GM18867 (cell line): ENCODE data around the gene PHLDA2.

ENCODE experiments used
- ATAC-seq: cut with Tn5 transposase; IDR thresholded peaks from one replicate; pipeline ENCODE4 v1.9.1; 2021; ENCODE audit warnings: mild to moderate bottlenecking, moderate library complexity; ENCODE audit not compliant: unreplicated experiment

The PHLDA2 gene

DNA sequence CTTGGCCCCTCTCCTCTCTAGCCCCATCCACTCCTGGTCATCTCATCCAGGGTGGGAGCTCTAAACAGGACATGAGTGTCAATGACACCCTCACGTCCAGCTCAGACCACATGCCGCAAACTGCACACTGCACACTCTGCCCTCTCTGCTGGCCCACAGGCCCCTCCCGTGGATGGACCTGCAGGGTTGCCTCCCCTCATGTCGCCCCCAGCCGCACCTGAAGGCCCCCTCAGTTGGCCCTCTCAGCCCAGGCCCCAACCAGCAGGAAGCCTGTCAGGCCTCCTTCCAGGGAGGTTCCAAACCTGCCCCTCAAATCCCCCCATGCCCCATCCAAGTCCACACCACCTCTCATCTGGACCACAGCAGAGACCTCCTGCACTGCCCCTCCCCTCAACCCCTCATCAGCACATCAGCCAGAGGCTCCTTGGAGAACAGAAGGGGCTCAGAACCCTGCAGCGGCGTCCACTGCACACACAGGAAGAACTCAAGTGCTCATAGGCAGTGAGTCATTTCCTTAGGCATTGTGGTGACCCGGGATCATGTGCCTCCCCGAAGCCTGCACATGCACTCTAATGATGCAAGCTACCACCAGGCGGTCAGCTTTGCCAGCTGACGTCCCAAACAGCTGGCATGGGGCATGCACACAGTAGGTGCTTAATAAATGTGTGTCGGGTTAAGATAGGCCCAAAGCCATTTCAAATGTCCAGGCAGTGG is 30.7 kb downstream of the PHLDA2 start:
- no peak for ATAC-seq

DNA sequence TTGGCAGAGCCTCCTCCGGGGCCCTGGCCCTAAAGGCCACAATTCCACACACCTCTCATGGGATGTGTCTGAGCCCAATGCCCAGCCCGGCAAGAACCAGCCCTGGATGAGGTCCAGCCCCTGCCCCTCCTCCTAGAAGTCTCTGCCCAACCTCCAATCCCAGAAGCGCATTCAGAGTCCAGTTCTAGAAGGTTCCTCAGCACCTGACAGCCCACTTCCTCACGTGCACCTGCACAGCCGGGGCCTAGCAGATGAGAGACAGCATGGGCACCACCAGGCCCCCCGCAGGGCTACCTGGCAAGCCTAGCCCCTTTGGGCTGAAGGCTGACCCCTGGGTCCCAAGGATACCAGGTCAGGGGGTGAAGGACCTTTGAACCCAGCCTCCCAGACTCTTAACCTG is 32.2 kb downstream of the PHLDA2 start:
- ATAC-seq = no peak

DNA sequence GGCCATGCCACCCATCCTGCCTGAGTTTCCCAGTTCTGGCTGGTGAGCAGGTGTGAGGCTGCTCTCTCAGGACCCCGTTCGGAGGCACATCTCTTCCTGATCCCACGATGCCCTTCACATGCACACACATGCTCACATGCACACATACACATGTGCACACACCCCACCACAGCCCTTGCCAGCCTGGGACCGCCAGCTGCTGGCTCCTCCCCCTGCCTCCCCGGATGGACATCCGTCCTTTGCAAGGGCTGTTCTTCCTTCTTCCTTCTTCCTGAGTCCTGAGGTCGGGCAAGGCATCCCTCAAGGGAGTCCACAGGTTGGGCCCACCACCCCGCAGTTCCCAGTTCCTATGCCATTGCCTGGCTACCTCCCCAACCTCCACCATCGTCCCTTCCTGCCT is 33.2 kb downstream of the PHLDA2 start:
- ATAC-seq = no peak

DNA sequence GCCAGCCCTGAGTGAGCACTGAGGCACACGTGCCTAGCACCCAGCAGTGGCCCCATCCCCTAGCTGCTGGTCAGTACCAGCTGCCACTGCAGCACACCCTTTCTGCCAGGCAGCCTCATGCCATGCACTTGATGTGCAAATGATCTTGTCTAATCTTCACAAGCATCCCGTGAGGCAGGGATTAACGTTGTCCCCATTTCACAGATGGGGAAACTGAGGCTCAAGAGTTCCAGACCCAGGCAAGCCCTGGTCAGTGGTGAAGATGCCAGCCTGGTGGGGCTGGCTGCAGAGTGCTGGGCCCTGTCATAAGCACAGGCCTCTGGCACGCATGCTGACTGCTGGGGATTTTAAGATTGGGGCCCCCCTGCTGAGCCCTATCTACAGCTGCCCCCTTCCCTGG is 35.3 kb downstream of the PHLDA2 start:
- ATAC-seq = no peak

DNA sequence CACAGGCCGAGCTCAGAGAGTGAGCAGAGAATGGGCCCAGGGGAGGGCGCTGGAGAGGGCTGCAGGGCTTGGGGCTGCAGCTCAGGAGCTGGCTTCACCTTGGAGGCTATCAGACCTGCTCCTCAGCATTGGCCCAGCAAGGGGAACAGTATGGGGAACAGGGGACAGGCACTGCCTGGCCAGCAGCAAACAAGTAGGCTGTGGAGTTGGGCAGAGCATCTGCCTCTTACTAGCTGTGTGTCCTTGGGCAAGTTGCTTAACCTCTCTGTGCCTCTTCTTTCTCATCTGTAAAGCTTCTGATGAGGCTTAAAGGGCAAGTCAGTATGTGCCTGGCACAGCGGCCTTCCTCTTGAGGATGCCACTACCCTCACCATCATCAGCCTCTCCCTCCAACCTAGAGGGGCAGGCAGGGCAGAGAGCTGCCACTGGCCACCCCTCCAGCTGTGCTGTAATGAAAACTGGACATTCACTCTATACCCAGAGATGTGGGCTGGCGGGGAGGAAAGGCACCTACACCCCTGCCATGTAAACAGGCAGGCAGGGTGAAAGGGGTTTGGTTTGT is 36.2 kb downstream of the PHLDA2 start:
- no peak for ATAC-seq

DNA sequence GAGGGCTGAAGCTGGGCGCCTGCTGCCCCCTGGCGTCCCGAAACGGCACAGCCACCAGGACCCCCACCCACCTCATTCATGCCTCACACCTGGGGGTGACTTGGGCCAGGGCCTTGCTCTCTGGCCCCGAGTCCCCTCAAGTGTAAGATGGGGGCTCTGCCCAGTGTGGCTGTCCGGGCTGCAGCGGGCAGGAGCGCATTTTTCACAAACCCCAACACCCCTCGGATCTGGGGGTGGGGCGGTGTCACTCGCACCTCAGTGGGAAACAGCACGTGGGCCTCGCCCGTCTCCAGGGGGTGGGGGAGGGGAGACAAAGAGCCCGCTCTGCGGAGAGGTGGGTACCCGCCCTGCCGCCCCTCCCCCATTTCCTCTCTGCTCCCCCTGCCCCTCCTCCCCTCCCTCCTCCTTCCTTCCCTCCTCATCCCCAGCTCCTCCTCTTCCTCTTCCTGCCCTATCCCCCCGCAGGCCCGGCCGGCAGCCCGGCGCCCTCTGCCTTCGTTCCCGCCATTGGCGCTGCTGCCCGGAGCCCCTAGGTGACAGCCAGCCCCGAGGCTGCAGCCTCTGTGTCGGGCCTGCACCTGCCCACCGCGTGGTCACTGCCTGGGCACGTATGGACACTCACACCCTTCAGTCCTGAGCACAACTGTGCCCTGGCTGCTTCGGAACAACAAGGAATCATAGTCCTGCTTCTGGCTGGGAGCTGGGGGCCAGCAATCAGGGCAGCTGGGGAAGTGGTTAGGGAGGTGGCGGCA is 36.8 kb downstream of the PHLDA2 start:
- no peak for ATAC-seq

DNA sequence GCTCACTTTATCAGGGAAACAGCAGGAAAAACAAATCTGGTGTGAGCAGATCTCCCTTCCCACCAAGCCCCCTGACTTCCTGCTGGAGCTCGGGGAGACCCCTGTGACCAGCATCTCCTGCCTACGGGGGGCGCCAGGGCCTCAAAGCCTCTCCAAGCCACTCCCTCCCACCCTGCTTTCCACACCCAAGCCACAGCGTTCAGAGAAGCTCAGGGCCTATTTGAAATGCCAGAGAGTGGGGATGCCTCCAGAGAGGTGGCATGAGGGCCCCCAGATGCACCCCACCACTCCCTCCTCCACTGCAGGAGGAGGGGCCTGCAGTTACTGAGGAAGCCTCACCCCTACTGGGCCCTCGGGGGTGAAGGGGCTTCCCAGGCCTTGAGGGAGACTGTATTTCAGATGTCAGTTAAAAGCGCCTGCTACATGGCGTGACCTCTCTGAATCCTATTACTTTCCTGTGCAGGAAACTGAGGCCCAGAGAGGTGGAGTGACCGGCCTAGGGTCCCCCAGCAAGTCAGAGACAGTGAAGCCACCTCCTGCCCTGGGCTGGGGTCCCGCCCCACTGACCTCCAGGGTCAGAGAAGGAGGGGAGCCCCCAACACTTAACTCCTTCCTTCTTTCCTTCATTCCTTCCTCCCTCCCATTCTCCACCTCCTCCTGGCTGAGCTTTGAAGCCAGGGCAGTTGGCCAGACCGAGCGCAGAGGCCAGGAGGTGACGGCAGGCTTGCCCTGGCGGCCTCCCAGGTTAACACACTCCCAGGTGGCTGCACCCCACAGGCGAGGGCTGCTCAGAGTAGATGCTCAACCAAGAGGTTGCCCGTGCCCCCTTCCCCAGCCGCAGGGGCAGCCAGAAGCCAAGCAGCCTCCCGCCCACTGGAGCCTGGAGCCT is 37.6 kb downstream of the PHLDA2 start:
- ATAC-seq = no peak

DNA sequence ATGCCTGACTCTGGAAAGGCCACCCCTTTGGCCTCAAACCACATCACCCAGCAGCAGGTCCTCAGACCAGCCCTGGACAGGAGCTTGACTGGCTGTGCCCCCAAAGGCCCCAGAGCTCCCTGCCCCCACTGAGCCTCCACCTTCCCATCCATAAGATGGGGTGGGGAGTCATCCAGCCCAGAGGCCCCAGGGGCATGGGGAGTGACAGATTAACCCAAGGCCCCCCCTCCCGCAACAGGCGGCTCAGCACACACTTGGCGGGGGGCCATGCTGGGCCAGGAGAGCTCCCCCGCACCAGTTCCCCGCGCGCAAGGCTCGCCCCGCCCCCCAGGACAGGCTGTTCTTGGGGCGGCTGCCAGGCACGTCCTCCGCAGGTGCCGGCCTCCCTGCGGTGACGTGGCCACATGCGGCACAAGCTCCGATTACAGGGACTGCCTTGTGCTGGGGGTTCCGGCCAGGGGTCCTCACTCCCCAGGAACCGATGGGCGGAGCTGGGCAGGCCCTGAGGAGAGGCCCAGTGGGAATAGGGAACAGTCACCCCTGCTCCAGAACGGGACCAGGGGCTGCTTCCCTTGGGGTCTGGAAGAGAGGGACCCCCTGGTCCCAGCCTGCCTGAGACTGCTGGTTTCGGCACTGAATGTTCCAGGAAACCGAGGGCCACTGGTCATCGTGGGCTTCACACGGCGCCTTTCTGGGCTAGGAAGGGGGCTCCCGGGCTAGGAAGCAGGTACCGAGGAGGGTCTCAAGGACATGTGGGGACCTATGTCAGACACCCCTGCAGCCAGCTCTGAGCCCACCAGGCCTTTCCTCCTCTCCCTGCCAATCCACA is 38.5 kb downstream of the PHLDA2 start:
- ATAC-seq = no peak

DNA sequence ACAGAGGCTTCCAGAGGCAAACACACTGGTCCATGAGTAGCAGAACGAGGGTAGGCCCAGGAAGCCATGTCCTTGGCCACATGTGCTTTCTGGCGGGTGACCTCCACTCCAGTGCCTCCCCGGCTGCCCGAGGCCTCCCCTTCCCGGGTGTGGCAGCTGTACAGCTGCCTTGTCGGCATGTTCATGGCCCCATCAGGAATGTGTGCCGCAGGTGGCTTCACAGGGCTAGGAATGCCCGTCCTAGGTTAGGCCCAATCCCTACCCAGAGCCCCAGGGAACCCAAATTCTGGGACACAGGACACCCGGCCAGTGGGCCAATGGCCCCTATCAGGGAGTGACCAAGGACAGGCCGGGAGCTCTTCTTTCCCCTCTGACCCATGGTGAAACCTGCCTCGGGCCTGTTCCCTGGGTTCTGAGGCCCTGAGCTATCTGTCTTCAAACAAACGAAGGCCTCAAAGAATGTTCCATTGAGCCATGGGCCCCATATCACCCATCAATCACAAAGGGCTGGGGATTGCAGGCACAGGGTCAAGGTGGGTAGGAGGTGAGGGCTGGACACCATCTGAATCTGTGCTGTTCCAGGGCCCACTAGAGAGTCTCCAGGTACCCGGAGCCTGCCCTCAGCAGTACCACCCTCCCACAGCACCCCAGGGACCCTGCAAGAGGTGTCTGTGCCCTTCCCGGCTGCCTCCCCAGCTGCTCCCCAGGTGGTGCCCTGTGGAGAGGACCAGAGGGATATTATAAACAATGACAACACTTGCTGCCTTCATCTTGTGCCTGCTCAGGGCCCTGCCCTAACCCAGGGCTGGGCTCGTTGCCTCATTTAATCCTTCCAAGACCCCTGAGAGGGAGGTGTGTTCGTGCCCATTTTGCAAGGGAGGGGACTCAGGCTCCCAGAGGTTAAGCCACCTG is 39.6 kb downstream of the PHLDA2 start:
- ATAC-seq = no peak

DNA sequence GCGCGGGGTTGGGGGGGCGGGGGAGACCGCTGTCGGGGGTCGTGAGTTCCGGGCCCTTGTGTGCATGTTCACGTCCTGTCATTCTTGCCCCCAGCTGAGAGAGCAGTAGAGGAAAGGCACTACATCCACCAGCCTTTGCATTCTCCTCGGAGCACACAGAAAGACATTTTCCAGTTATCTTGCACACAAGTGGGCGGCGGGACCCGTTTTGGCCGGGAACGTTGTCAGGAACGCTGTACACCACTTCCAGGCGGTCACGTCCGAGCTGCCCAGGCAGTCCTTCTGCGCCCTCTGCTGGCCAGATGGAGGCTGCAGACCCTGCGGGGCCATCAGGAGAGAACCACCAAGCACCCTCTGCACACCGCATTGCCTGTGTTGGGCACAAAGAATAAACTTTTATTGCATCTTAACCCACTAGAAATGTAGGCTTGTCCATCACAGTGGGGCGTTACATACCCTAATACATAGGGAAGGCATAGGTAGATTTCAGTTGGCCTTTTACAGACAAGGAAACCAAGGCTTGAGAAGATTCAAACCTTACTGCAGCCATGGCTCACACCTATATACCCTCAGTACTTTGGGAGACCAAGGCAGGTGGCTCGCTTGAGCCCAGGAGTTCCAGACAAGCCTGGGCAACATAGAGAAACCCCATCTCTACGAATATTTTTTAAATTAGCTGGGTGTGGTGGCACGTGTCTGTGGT is 40.8 kb downstream of the PHLDA2 start:
- no peak for ATAC-seq

DNA sequence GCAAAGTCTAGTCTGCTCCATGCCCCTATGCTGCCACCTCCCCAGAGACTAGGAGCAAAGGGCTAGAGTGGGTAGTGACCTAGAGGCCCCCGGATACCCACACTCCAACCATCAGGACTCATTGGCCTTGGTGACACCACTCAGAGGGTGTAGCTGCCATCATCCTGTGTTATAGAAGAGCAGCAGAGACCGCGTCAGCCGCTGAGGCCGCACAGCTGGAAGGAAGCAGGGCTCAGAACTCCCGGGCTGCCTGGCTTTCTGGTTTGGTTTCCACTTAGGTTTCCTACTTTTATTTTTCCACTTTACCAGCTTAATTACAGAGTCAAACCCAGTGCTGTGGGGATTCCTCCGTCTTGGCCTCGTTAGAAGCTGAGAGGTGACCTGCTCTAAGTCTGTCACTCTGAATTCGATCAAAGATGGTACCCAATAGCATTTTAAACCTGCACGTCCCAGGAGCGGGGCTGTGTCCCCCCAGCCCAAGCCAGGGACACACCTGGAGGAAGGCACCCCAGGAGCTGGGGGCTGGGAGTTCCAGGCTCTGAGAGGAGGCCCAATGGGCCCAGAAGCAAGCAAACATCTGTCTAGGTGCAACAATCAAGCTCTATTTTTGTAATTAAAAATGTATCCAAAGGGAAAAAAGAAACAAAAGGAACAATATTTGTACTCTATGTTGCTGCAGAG is 41.6 kb downstream of the PHLDA2 start:
- ATAC-seq = no peak

DNA sequence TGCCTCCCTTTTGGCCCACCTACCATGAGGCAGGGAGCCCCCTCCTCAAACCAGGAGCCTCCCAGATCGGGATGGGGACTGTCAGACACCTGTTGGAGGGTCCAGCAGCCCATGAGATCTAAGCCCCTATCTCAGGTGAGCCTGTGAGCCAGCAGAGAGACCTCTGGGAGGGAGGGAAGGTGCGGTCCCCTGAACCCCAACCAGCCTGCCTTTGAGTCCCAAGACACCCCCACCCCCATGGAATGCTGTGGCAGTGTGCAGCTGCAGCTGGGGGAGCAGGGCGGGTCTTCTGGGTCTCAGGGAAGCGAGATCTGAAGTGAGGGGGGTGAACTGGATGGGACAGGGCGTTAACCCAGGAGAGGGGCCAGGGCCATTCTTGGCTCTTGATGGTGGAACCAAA is 42.3 kb downstream of the PHLDA2 start:
- ATAC-seq = no peak

DNA sequence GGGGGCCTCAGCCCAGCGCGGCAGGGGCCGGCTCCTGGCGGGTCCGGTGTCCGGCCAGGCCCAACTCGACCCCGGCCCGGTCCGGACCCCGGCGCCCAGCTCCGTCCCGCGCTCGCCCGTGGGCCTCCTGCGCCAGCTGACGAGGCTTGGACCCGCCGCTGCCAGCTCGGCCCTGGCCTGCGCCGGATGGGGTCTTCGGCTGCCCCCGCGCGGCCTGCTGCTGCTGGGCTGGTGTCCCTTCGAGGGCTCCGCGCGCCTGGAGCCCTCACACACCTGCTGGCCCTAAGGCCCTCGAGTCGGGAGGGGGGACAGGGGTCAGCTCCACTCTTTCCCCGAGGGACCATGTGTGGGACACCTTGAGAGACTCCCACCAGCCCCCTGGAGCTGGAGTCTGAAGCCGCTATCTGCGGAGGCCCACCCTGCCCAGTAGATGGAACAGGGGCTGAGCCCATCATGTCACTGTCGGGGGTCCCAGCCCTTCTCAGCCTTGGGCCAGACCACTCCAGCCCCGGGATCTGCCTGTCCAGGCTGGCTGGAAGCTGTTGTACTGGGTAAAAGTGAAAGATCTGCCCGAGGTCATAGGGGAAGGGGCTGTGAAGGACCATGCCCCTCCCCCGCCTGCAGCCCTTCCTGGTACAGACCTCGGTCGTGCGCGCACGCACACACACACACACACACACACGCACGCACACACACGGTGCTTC is 42.9 kb downstream of the PHLDA2 start:
- ATAC-seq = peak; percentile 14

DNA sequence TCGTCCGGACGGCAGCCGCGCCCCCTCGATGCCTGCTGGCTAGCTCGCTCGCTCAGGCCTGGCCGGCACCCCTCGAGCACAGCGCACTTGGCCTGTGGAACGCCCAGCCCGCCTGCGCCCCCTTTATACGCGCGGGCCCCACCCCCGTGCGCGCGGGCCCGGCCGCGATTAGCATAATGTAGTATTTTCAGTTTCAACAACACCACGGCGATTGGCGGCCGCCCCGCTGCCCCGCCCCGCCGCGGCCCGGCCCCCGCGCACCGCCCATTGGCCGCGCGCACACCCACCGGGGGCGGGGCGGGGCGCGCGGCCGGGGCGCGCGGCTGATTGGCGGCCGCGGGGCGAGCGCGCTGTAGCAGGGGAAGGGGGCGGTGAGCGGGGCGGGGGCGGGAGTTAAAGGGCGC is 43.5 kb downstream of the PHLDA2 start, which contains the start of gene CDKN1C:
Gene CDKN1C (minus strand): TSS at position 98 of the 404 bp plus-strand sequence. CDS start 319 bp downstream, outside the sequence.
- peak; percentile 84 for ATAC-seq

DNA sequence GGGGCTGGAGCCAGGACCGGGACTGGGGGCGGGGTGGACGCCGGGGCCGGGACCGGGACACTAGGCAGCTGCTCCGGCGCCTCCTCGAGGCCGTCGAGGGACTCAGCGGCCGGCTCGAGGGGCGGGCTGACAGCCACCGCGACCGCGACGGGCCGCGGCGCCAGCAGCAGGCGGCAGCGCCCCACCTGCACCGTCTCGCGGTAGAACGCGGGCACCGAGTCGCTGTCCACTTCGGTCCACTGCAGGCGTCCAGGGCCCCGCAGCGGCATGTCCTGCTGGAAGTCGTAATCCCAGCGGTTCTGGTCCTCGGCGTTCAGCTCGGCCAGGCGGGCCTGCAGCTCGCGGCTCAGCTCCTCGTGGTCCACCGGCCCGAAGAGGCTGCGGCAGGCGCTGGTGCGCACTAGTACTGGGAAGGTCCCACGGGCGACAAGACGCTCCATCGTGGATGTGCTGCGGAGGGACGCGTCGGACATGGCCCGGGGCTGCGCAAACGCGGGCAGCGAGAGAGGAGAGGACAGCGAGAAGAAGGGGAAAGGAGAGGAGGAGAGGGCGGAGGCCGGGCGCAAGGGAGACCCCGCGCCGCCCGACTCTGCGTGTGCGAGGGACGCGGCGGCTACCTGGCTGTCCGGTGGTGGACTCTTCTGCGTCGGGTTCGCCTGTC is 44.1 kb downstream of the PHLDA2 start:
- ATAC-seq = no peak

DNA sequence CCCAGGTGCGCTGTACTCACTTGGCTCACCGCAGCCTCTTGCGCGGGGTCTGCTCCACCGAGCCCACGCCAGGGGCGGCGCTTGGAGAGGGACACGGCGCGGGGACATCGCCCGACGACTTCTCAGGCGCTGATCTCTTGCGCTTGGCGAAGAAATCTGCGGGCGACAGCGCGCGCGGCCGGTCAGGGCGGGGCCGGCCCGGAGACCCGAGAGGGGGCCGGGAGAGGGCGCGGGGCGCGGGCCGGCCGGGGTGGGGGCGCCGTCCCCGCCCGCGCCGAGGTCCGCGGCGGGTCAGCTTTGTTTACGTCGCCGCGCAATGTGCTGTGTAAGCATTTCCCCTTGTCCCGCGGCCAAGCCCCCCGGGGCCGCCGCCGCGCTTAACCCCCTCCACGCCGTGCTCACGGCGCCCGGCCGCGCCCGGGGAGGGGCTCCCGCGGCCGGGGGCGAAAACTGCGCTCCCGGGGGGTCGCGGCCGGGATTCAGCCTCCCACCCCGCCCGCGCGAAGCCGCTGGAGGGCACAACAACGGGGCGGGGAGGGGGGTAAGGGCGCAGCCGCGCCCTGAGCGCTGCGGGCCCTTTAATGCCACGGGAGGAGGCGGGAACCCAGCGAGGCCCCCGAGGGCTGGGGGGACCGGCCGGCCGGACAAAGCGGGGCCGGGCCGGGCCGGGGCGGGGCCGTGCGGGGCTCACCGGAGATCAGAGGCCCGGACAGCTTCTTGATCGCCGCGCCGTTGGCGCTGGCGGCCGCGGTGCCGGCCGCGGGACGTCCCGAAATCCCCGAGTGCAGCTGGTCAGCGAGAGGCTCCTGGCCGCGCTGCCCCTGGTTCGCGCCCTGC is 45.0 kb downstream of the PHLDA2 start:
- ATAC-seq = no peak
